EL (cell line): ENCODE measurements around the gene AUH.
A peak's percentile ranks its signal among the peaks of the same experiment; 100 is the strongest.

Experiments used
- DNase-seq: peaks from one replicate; pipeline ENCODE4 v3.0.0-alpha.2; 2016

The AUH gene

GRCh38 chr9:91336786-91337185, 24.9 kb downstream of the AUH start:
- no peak for DNase-seq

- DNase-seq, result peak; percentile 52
Observed at GRCh38 chr9:91334053-91334452, 27.7 kb downstream of the AUH start.

DNA sequence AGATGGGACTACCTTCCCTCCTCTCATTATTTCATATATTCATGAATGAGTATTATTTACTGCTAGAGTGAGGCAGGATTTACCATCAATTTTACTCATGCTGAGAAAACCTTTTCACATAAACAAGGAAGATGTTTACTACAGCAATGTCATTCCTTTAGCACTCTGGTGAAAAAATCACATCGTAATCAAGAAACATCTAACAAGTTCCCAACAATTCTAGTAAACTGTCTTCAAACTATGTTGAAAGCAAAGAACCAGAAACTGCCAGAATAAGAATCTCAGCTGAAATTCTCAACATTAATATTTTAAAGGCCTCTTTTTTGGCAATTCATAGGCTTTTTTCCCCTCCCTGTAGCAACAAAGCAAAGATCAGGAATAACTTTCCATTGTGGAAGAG, 28.2 kb downstream of the AUH start:
- DNase-seq, result no peak

GRCh38 chr9:91332546-91333231, 29.0 kb downstream of the AUH start:
- no peak for DNase-seq

- DNase-seq, result no peak
Observed at GRCh38 chr9:91331849-91332248, 29.9 kb downstream of the AUH start.

DNA sequence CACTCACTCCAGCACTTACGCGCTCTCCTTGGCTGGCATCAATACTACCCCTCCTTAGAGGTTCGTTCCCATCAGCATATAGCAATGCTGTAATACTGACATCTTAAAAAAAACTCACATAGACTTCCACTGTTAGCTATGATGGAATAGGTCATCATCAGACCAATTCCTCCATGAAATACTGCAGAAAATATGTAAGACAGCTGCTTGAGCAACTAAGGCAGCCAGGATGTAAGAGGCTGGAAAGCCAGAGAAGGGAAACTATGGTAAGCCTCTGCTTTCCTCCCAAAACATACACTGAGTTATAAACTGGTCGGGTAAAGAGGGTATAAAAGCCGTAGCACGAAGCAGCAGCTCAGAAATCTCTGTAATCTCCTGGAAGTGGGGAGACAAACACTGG, 33.5 kb downstream of the AUH start:
- no peak for DNase-seq

DNA sequence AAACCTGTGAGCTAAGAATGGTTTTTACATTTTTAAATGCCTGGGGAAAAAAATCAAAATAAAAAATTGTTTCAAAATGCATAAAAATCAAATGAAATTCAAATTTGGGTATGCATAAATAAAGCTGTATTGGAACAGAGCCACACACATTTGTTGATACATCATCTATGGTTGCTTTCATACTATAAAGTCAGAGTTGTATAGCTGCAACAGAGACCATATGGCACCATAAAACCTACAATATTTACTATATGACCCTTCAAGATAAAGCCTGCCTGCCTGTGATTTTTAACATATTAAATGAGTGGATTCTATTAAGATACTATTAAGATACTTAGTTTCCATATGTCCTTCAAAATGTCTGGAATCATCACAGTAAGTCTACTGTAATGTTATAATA, 40.0 kb downstream of the AUH start:
- no peak for DNase-seq

DNA sequence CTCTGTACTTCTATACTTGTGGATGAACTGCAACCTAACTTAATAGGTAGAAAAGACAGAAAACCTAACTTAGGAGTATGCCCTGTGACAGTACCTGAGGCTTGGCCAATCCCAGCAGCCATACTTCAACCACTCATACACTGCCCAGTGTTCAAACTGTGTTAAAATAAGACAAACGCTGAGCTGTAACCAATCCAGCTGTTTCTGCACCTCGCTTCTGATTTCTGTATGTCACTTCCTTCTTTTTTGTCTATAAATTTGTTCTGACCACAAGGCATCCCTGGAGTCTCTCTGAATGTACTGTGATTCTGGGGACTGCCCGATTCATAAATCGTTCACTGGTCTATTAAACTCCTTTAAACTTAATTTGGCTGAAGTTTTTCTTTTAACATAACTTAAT, 41.4 kb downstream of the AUH start:
- DNase-seq, result no peak

GRCh38 chr9:91316093-91316492, 45.6 kb downstream of the AUH start:
- DNase-seq, result no peak

- DNase-seq, result no peak
Observed at GRCh38 chr9:91315191-91315590, 46.5 kb downstream of the AUH start.

- DNase-seq, result no peak
Observed at GRCh38 chr9:91312717-91313325, 48.9 kb downstream of the AUH start.

DNA sequence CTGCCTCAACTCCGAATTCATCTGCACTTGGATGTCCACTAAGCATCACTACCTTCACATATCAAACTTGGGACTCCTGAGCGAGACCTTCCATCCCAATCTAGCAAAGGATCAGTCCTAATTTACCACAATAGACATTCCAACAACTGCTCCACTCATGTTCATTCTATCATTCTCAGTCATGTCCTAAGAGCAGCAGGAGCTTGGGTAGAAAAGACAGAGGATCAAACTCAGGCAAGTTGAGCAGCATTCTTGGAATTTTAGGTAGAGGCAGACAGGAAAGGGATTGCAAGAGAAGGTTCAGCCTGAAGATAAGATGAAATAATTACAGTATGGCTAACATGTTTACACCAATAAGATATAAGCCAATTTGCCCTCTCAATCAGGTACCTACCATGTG, 51.7 kb downstream of the AUH start:
- DNase-seq, result no peak

- no peak for DNase-seq
Observed at GRCh38 chr9:91308191-91308590, 53.5 kb downstream of the AUH start.

- DNase-seq, result no peak
Observed at GRCh38 chr9:91307279-91307678, 54.4 kb downstream of the AUH start.

GRCh38 chr9:91306296-91306630, 55.5 kb downstream of the AUH start:
- DNase-seq, result no peak

GRCh38 chr9:91305596-91306295, 56.0 kb downstream of the AUH start:
- DNase-seq, result no peak

DNA sequence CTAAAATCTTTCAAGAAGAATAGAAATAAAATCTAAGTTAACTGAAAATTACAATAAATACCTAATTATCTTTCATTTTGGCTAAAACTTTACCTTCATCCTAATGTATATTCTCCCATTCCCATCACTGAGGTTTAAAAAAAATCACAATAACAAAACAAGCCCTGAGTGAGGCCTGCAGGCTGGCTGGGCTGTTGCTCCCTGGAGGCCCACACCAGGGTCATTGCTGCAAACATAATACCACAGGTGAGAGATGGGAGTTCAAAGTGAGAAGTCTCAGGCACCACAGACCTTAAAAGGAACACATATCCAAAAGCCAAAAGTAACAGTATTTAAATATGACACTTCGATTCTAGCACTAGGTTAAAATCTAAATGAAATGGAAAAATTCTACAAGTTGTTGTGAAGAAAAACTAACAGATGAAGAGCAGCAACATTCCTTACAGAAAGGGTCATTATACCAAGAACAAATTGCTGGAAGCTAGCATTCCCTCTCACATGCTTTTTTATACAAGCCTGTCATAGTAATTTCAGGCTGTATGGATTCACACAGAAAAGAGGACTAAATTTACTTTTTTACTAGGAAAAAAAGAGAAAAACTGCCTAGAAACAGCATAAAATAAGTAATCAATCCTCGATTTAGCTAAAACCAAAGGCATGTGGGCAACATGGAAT, 57.8 kb downstream of the AUH start:
- no peak for DNase-seq

DNA sequence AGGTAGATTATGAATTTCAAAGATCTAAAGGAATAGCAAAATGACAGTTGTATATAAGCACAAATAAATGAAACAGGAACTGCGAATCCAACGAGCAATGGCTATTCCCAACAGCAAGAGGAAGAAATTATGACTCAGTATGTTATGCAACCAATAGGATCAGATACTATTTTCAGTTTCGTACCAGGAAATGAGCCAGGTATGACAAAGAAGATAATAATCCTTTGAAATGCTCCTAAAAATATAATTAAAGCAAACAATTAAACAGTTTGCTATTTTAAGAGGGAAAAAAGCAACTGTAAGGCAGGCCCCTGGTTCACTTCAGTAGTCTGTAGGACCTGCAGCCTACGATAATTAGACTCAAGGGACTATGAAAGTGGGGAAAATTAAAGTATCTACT, 58.9 kb downstream of the AUH start:
- DNase-seq, result peak; percentile 86

DNA sequence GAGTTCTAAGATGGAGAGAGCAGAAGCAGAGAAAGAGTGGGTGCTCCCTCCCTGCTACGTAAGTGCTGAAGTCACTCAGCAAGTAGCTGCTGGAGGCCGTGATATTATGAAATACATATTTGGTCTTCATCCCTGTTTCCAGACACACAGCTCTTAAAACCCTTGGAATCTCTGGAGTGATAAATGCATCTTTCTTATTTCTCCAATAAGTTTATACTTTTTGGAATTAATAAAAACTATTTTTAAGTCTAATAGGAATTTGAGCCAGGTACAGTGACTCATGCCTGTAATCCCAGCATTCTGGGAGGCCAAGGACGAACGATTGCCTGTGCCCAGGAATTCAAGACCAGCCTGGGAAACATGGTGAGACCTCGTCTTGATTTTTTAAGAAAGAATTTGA, 60.6 kb downstream of the AUH start:
- DNase-seq, result no peak

DNA sequence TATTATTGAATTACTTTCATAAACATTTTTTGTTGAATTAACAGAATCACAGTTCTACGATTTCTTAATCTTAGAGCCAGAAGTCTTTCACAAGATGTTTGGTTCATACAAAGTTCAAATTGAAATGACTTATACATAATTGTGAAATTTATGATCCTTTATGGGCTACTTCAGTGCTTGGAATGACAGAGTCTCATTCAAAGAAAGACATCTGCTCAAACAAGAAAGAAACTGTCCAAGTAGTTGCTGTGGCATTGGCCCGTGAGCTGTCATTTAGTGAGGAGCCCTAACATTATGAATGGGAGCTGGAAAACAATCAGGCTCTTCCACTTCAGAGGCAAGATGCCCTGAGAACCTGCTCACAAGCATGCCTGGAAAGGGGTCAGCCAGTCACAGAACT, 63.4 kb downstream of the AUH start:
- no peak for DNase-seq

DNA sequence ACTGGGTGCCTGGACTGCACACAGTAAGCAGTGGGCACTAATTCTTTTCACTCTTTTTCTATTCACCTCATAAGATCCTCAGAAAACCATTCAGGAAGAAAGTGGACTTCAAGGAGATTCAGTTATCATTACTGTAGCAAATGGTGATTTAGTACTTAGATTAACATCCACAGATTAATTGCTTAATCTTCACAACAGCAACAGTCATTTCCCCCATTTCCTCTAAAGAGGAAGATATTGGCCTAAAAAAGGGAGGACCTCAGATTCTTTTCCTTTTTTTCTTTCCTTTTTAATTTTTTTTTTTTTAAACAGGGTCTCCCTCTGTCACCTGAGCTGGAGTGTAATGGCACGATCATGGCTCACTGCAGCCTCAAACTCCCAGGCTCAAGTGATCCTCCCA, 64.4 kb downstream of the AUH start:
- no peak for DNase-seq

DNA sequence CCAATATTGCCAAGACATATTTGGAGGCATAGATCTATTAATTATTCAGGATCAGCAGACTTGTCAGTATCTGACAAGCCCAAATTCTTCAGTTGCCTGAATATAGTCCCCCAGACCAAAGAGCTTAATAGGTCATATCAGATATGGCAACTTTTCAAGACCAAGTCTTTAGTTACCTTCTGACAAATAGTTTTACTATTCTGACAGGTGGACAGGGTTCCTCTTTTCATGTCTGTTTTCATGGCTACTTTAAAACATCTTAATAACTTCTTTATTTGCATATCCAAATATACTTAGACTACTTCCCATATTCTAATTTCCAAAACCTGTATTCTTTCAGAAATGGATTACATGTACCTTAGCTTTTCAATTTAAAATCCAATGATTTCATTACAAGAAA, 65.4 kb downstream of the AUH start:
- DNase-seq, result no peak

DNA sequence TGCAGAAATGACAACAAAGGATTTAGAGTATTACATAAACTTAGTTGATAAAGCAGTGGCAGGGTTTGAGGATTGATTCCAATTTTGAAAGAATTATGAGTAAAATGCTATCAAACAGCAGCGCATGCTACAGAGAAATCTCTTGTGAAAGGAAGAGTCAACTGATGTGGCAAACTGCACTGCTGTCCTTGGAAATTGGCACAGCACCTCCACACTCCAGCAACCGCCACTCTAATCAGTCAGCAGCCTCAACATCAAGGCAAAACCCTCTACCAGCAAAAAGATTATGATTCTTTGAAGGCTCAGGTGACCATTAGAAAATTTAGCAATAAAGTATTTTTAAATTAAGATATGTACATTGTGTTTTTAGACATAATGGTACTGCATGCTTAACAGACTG, 66.4 kb downstream of the AUH start:
- DNase-seq, result no peak

- no peak for DNase-seq
Observed at GRCh38 chr9:91291866-91292265, 69.9 kb downstream of the AUH start.
